H1 (cell line): ENCODE results near the gene MUC13. TPM values are rescaled to one million over a fixed set of nuclear protein-coding genes. Genes with fewer than 3 reads are reported as not detected.

Experiments
- CTCF ChIA-PET: fragments of 300-600 bp; sonication (Branson Sonifier 250); formaldehyde crosslinking; loops from one replicate; lab custom pipeline; 2021; ENCODE audit not compliant: partially characterized antibody; lab: Charles Lee
- POLR2A ChIA-PET: fragments of 300-600 bp; sonication (Branson Sonifier 250); formaldehyde crosslinking; loops from one replicate; lab custom pipeline; 2021; ENCODE audit warnings: inconsistent platforms; ENCODE audit not compliant: partially characterized antibody; lab: Charles Lee
- DNase-seq, 2 experiments: peaks; one replicate each; pipeline versions ENCODE4 v3.0.0 to v3.0.0-alpha.2; 2010 to 2022; ENCODE audit warnings: low spot score in 2 of 2, low read depth in 1 of 2, mixed read lengths in 1 of 2
- FAIRE-seq: peaks from 2 replicates; lab custom pipeline; 2011; peaks lifted over from hg19 to GRCh38; lab: Jason Lieb, UNC
- H2AFZ ChIP-seq: 2 replicates; pipeline ENCODE4 v1.8.1; 2012; ENCODE audit warnings: low read length, inconsistent platforms
- H2AK5ac ChIP-seq: 2 replicates; pipeline ENCODE4 v1.6.1; 2013; ENCODE audit warnings: low read depth, low read length
- H2BK120ac ChIP-seq: replicated peaks from 2 replicates; pipeline ENCODE3; 2013; ENCODE audit warnings: low read depth, low read length, inconsistent platforms
- H2BK12ac ChIP-seq: 2 replicates; pipeline ENCODE4 v1.6.1; 2013; ENCODE audit warnings: low read depth, low read length
- H2BK15ac ChIP-seq: 2 replicates; pipeline ENCODE4 v1.6.1; 2013; ENCODE audit warnings: low read length
- H2BK20ac ChIP-seq: 2 replicates; pipeline ENCODE4 v1.6.1; 2013; ENCODE audit warnings: low read length
- H2BK5ac ChIP-seq: 2 replicates; pipeline ENCODE4 v1.6.1; 2013; ENCODE audit warnings: low read depth, low read length
- H3K14ac ChIP-seq: 2 replicates; pipeline ENCODE4 v1.6.1; 2013; ENCODE audit warnings: inconsistent platforms; ENCODE audit not compliant: insufficient read length
- H3K18ac ChIP-seq: 2 replicates; pipeline ENCODE4 v1.6.1; 2013; ENCODE audit warnings: low read length; ENCODE audit errors: extremely low read depth
- H3K23ac ChIP-seq: 2 replicates; pipeline ENCODE4 v1.6.1; 2013; ENCODE audit warnings: inconsistent platforms; ENCODE audit not compliant: insufficient read length
- H3K23me2 ChIP-seq: 2 replicates; pipeline ENCODE4 v1.6.1; 2013; ENCODE audit warnings: low read depth, low read length
- H3K27ac ChIP-seq: 2 replicates; pipeline ENCODE4 v1.6.1; 2011; ENCODE audit warnings: low read depth, low read length, inconsistent platforms
- H3K27me3 ChIP-seq, 4 experiments: replicated peaks in 1 of 4; 1 replicate in 1 of 4; 2 replicates in 3 of 4; pipeline versions ENCODE4 v1.6.1 to v1.8.1; 2011 to 2013; ENCODE audit warnings: low read length in 3 of 4, mild to moderate bottlenecking in 3 of 4, inconsistent platforms in 2 of 4, mixed read lengths in 2 of 4, moderate library complexity in 1 of 4; ENCODE audit not compliant: control insufficient read depth in 3 of 4, insufficient read depth in 3 of 4; ENCODE audit errors: extremely low read depth in 1 of 4
- H3K36me3 ChIP-seq, 4 experiments: 2 replicates each; pipeline versions ENCODE4 v1.6.1 to v1.8.1; 2011 to 2013; ENCODE audit warnings: mild to moderate bottlenecking in 4 of 4, low read length in 3 of 4, moderate library complexity in 2 of 4, control low read depth in 1 of 4, inconsistent platforms in 1 of 4; ENCODE audit not compliant: insufficient read depth in 4 of 4, control insufficient read depth in 2 of 4
- H3K4ac ChIP-seq: replicated peaks from 2 replicates; pipeline ENCODE3; 2013; ENCODE audit warnings: low read length, low read depth, mixed read lengths, inconsistent platforms; ENCODE audit not compliant: insufficient read length
- H3K4me1 ChIP-seq, 4 experiments: replicated peaks in 1 of 4; 1 replicate in 1 of 4; 2 replicates in 3 of 4; pipeline versions ENCODE4 v1.6.1 to v1.8.1; 2011 to 2013; ENCODE audit warnings: low read length in 3 of 4, inconsistent platforms in 2 of 4, mixed read lengths in 1 of 4; ENCODE audit not compliant: insufficient read depth in 4 of 4, control insufficient read depth in 3 of 4
- H3K4me2 ChIP-seq, 2 experiments: 2 replicates each; pipeline versions ENCODE4 v1.6.1 to v1.8.1; 2011 to 2013; ENCODE audit warnings: low read depth in 2 of 2, low read length in 2 of 2, control low read depth in 1 of 2, inconsistent platforms in 1 of 2, mild to moderate bottlenecking in 1 of 2; ENCODE audit not compliant: insufficient read depth in 1 of 2
- H3K4me3 ChIP-seq, 4 experiments: fragments of 200-600, 300-600 bp in 1 of 4; sonication (generic), shearing (Covaris generic), sonication (Bioruptor Twin) in 1 of 4; 2 replicates each; pipeline versions ENCODE4 v1.5.1 to v1.8.1; 2011 to 2016; ENCODE audit warnings: low read length in 4 of 4, low read depth in 3 of 4, control low read depth in 2 of 4, inconsistent platforms in 2 of 4, mild to moderate bottlenecking in 2 of 4, mixed read lengths in 1 of 4, moderate library complexity in 1 of 4; ENCODE audit not compliant: insufficient read depth in 2 of 4; ENCODE audit errors: extremely low read depth in 1 of 4
- H3K56ac ChIP-seq: replicated peaks from 2 replicates; pipeline ENCODE3; 2013; ENCODE audit warnings: low read depth, mild to moderate bottlenecking, mixed read lengths, low read length, inconsistent platforms; ENCODE audit not compliant: insufficient read length
- H3K79me1 ChIP-seq: 2 replicates; pipeline ENCODE4 v1.6.1; 2013; ENCODE audit warnings: low read depth, low read length, control low read depth
- H3K79me2 ChIP-seq, 2 experiments: 2 replicates each; pipeline versions ENCODE4 v1.6.1 to v1.8.1; 2012 to 2013; ENCODE audit warnings: low read length in 2 of 2, mild to moderate bottlenecking in 2 of 2, inconsistent platforms in 1 of 2; ENCODE audit not compliant: insufficient read depth in 2 of 2, control insufficient read depth in 1 of 2
- H3K9ac ChIP-seq, 4 experiments: replicated peaks in 1 of 4; 1 replicate in 1 of 4; 2 replicates in 3 of 4; pipeline versions ENCODE4 v1.6.1 to v1.8.1; 2011 to 2013; ENCODE audit warnings: low read depth in 3 of 4, low read length in 3 of 4, control low read depth in 2 of 4, mild to moderate bottlenecking in 2 of 4, moderate library complexity in 2 of 4, inconsistent platforms in 1 of 4; ENCODE audit errors: extremely low read depth in 1 of 4
- H3K9me3 ChIP-seq, 2 experiments: 2 replicates each; pipeline versions ENCODE4 v1.6.1 to v1.8.1; 2012 to 2013; ENCODE audit warnings: mild to moderate bottlenecking in 2 of 2, moderate library complexity in 2 of 2, control low read depth in 1 of 2, inconsistent platforms in 1 of 2, low read depth in 1 of 2, low read length in 1 of 2, mixed read lengths in 1 of 2; ENCODE audit not compliant: insufficient read depth in 2 of 2
- H4K20me1 ChIP-seq, 2 experiments: replicated peaks in 1 of 2; 2 replicates each; pipeline versions ENCODE3 to v1.8.1; 2011 to 2013; ENCODE audit warnings: inconsistent platforms in 2 of 2, low read length in 2 of 2, mild to moderate bottlenecking in 1 of 2; ENCODE audit not compliant: insufficient read depth in 2 of 2, control insufficient read depth in 1 of 2
- H4K5ac ChIP-seq: 2 replicates; pipeline ENCODE4 v1.6.1; 2013; ENCODE audit warnings: low read length, low read depth, mixed read lengths, inconsistent platforms; ENCODE audit not compliant: insufficient read length
- H4K8ac ChIP-seq: 2 replicates; pipeline ENCODE4 v1.8.0; 2013; ENCODE audit warnings: mild to moderate bottlenecking, moderate library complexity, low read length, inconsistent platforms; ENCODE audit not compliant: insufficient read depth; ENCODE audit errors: extremely low read depth
- H4K91ac ChIP-seq: replicated peaks from 2 replicates; pipeline ENCODE3; 2013; ENCODE audit warnings: low read length, mixed read lengths, inconsistent platforms; ENCODE audit not compliant: insufficient read length
- BCL11A ChIP-seq, 2 experiments: IDR thresholded peaks; one replicate each; pipeline ENCODE4 v1.6.1; 2011; ENCODE audit warnings: low read depth in 2 of 2, low read length in 2 of 2, mild to moderate bottlenecking in 2 of 2
- CBX5 ChIP-seq: fragments of 300-800, 300-1000 bp; sonication (generic); IDR thresholded peaks from 2 replicates; pipeline ENCODE4 v1.7.1; 2016; ENCODE audit warnings: antibody characterized with exemption, low read length, low read depth
- CREB1 ChIP-seq: IDR thresholded peaks from 2 replicates; pipeline ENCODE4 v1.6.1; 2012; ENCODE audit warnings: inconsistent platforms
- EGR1 ChIP-seq: IDR thresholded peaks from 2 replicates; pipeline ENCODE4 v1.6.1; 2011; ENCODE audit warnings: low read depth, low read length, borderline replicate concordance
- GTF2F1 ChIP-seq: IDR thresholded peaks from 2 replicates; pipeline ENCODE4 v1.6.1; 2012; ENCODE audit warnings: low read depth, low read length, improper control_type of control experiment, borderline replicate concordance
- JUND ChIP-seq: IDR thresholded peaks from 2 replicates; pipeline ENCODE4 v1.6.1; 2011; ENCODE audit warnings: mild to moderate bottlenecking, improper control_type of control experiment, low read length
- KDM1A ChIP-seq: fragments of 200-600, 300-600 bp; sonication (generic); IDR thresholded peaks from 2 replicates; pipeline ENCODE4 v1.7.1; 2016; ENCODE audit warnings: mild to moderate bottlenecking, low read length, borderline replicate concordance
- MAX ChIP-seq: IDR thresholded peaks from 2 replicates; pipeline ENCODE4 v1.6.1; 2012; ENCODE audit warnings: inconsistent platforms
- RBBP5 ChIP-seq: IDR thresholded peaks from 2 replicates; pipeline ENCODE4 v1.7.1; 2012; ENCODE audit warnings: low read depth, mild to moderate bottlenecking, inconsistent platforms, low read length, moderate library complexity, borderline replicate concordance
- SAP30 ChIP-seq: fragments of 300-600 bp; sonication (generic); IDR thresholded peaks from 2 replicates; pipeline ENCODE4 v1.7.1; 2012; ENCODE audit warnings: low read length, moderate library complexity, mild to moderate bottlenecking, inconsistent platforms; ENCODE audit not compliant: insufficient read depth, insufficient replicate concordance
- SIRT6 ChIP-seq: IDR thresholded peaks from one replicate; pipeline ENCODE4 v1.7.1; 2012; ENCODE audit warnings: low read length, inconsistent platforms
- SIX5 ChIP-seq: IDR thresholded peaks from 2 replicates; pipeline ENCODE4 v1.6.1; 2011; ENCODE audit warnings: mild to moderate bottlenecking, low read depth, low read length
- SP2 ChIP-seq: IDR thresholded peaks from 2 replicates; pipeline ENCODE4 v1.6.1; 2012; ENCODE audit warnings: mild to moderate bottlenecking, low read length, inconsistent platforms
- SRF ChIP-seq: IDR thresholded peaks from 2 replicates; pipeline ENCODE4 v1.6.1; 2011; ENCODE audit warnings: mild to moderate bottlenecking, low read depth, low read length, moderate library complexity
- TEAD4 ChIP-seq: IDR thresholded peaks from 2 replicates; pipeline ENCODE4 v1.6.1; 2012; ENCODE audit warnings: low read depth, low read length, inconsistent platforms, mixed read lengths
- YY1 ChIP-seq: IDR thresholded peaks from 2 replicates; pipeline ENCODE4 v1.6.1; 2011; ENCODE audit warnings: low read depth, mild to moderate bottlenecking, low read length
- WGBS, 2 experiments: shearing (Covaris generic) in 1 of 2; methylation state at CpG; one replicate each; pipeline versions ENCODE4 v1.1.6 to v1.1.7; 2013 to 2015; ENCODE audit warnings: low lambda C conversion rate in 2 of 2, mixed read lengths in 2 of 2, inconsistent platforms in 1 of 2, low coverage in 1 of 2, missing lambda C conversion rate in 1 of 2; ENCODE audit not compliant: insufficient replicate concordance in 2 of 2, insufficient coverage in 1 of 2, insufficient read length in 1 of 2; ENCODE audit errors: extremely low coverage in 1 of 2, missing lambda C conversion rate in 1 of 2; 5-methylcytosine and 5-hydroxymethylcytosine counted together
- polyA plus RNA-seq, 7 experiments: library from polyadenylated mRNA; depleted of rRNA in 3 of 7; stranded (reverse) in 5 of 7; unstranded in 2 of 7; fragments of >200 nt in 5 of 7; fragments of 200-250 nt in 2 of 7; gene quantifications; 1 replicate in 5 of 7; 2 replicates in 1 of 7; 4 replicates in 1 of 7; pipeline versions ENCODE4 v1.2.1 to v1.2.3, GENCODE V29; 2011 to 2013; ENCODE audit warnings: missing spikeins in 2 of 7, mixed read lengths in 2 of 7
- total RNA-seq: library from RNA; stranded (reverse); fragmentation: NEBNext Ultra II Directional; extraction: Animal tissue kit (Norgen Biotek cat#: 25700); gene quantifications from 2 replicates; pipeline ENCODE4 v1.2.1, GENCODE V29; 2021

Gene MUC13
- total and polyA plus RNA-seq, 2 of the 8 experiments (the other 6 are each of a cell fraction or from before 2014, with no cell fraction given), result not detected

GRCh38 chr3:124858275-124858674 lies 76.3 kb downstream of the MUC13 start:
- ChIA-PET POLR2A (interaction anchor here (0.5 kb wide), 1 partner anchor 32 kb away, joined by 5 read pairs; no protein-coding TSS in a partner anchor), CTCF (no interaction called here)
- 94% methylated on average over 1 of the region's 1 CpG; no CpG with 5 or more reads in 1 of the 2 experiments for WGBS, 2 experiments
- TF ChIP-seq BCL11A (IDR thresholded peaks at IDR 0.05; ENCODE audit: low read depth in 2 of 2, low read length in 2 of 2) (no peak), SRF (no peak), SIRT6 (no peak), JUND (no peak), TEAD4 (no peak), MAX (no peak), GTF2F1 (no peak), CREB1 (no peak), EGR1 (no peak), KDM1A (no peak), CBX5 (no peak), RBBP5 (no peak), SP2 (no peak), SIX5 (no peak), SAP30 (no peak), YY1 (no peak)

More at GRCh38 chr3:124858275-124858674, 76.3 kb downstream of the MUC13 start:
- Histone ChIP-seq H3K4me2 (no peak overlapping the region), H2BK15ac (no peak overlapping the region), H3K4me1 (peaks cover 0 to 8% (median 3%) of the 10 kb centered on the region in 4 experiments; a peak in 3 of 7 replicates), H3K27me3 (no peaks in the 10 kb centered on the region), H3K27ac (no peak overlapping the region), H2AK5ac (no peak overlapping the region), H2BK120ac (no peak overlapping the region), H2BK5ac (no peak overlapping the region), H3K4me3 (no peak overlapping the region), H3K9me3 (no peaks in the 10 kb centered on the region), H4K91ac (no peak overlapping the region), H4K8ac (no peak overlapping the region), H3K23me2 (no peaks in the 10 kb centered on the region), H3K56ac (no peak overlapping the region), H3K23ac (no peak overlapping the region), H3K14ac (no peak overlapping the region), H3K36me3 (peaks cover 0 to 10% (median 1%) of the 10 kb centered on the region in 4 experiments; a peak in 2 of 8 replicates), H3K18ac (no peak overlapping the region), H3K4ac (no peak overlapping the region), H2BK20ac (no peak overlapping the region), H2BK12ac (no peak overlapping the region), H3K79me1 (peaks cover 6% of the 10 kb centered on the region), H2AFZ (no peak overlapping the region), H4K20me1 (peaks cover 0 to 1% of the 10 kb centered on the region in 2 experiments), H4K5ac (no peak overlapping the region), H3K79me2 (peaks cover 0 to 15% of the 10 kb centered on the region in 2 experiments; a peak in 2 of 4 replicates), H3K9ac (no peak overlapping the region)
- FAIRE-seq (no peak), DNase-seq (no peak)
